Skin epidermis (tissue), 12 donors: ENCODE results near the gene COMP.
"Not testable (repeated sequence)": the region's sequence is repeated elsewhere in the genome, so short reads cannot be mapped to it uniquely, and the experiment has no call there.

ENCODE experiments used
- H3K27ac ChIP-seq, 21 experiments: fragments of 200-600 bp; sonication (generic) in 11 of 21; one replicate each; pipeline ENCODE4 v1.5.0; 2020; ENCODE audit warnings: mild to moderate bottlenecking in 3 of 21, inconsistent platforms in 2 of 21, moderate library complexity in 2 of 21
- H3K4me3 ChIP-seq, 7 experiments: fragments of 200-600 bp; sonication (generic) in 2 of 7; one replicate each; pipeline ENCODE4 v1.5.0; 2020; ENCODE audit warnings: inconsistent platforms in 2 of 7, mild to moderate bottlenecking in 2 of 7, moderate library complexity in 1 of 7

COMP gene

GRCh38 chr19:18737337-18737953 lies 53.7 kb downstream of the COMP start:
- Histone ChIP-seq H3K4me3 (no peak overlapping the region), H3K27ac (no peak overlapping the region)

GRCh38 chr19:18736415-18737336 lies 54.4 kb downstream of the COMP start:
- no peak overlapping the region for H3K4me3 ChIP-seq
- no peak overlapping the region for H3K27ac ChIP-seq

- Histone ChIP-seq H3K4me3 (no peak overlapping the region), H3K27ac (no peak overlapping the region)
Measured at GRCh38 chr19:18735752-18736151, 55.4 kb downstream of the COMP start.

GRCh38 chr19:18735324-18735723 lies 55.8 kb downstream of the COMP start:
- Histone ChIP-seq H3K27ac (no peak overlapping the region), H3K4me3 (no peak overlapping the region)

- not testable (repeated sequence) for H3K4me3 ChIP-seq, H3K27ac ChIP-seq
Measured at GRCh38 chr19:18733762-18734332, 57.3 kb downstream of the COMP start.

- Histone ChIP-seq H3K4me3 (no peak overlapping the region), H3K27ac (no peak overlapping the region)
Measured at GRCh38 chr19:18733196-18733647, 57.9 kb downstream of the COMP start.
